Nephron (organoid): ENCODE measurements around the gene DOCK1.

ENCODE experiments used
- H3K27ac Mint-ChIP-seq, 3 experiments: 2 replicates each; pipeline ENCODE4 v1.8.0; 2020; ENCODE audit warnings: mixed read lengths in 3 of 3, mild to moderate bottlenecking in 2 of 3, moderate library complexity in 1 of 3
- H3K27me3 Mint-ChIP-seq: 2 replicates; pipeline ENCODE4 v1.8.0; 2021; ENCODE audit warnings: low read depth, mild to moderate bottlenecking, moderate library complexity, mixed read lengths
- H3K36me3 Mint-ChIP-seq: 2 replicates; pipeline ENCODE4 v1.8.0; 2020; ENCODE audit warnings: low read depth, mixed read lengths
- H3K4me1 Mint-ChIP-seq: 2 replicates; pipeline ENCODE4 v1.8.0; 2020; ENCODE audit warnings: mixed read lengths
- H3K4me3 Mint-ChIP-seq, 3 experiments: 2 replicates each; pipeline ENCODE4 v1.8.0; 2020; ENCODE audit warnings: mild to moderate bottlenecking in 3 of 3, mixed read lengths in 3 of 3, moderate library complexity in 2 of 3
- H3K9me3 Mint-ChIP-seq: 2 replicates; pipeline ENCODE4 v1.8.0; 2020; ENCODE audit warnings: mixed read lengths
- TF ChIP-seq, protein P1 (sequence below), 3 experiments: fragments of 200-600 bp; sonication (generic); IDR thresholded peaks; one replicate each; pipeline ENCODE4 v1.5.0; 2021; ENCODE audit warnings: antibody characterized with exemption in 3 of 3; ENCODE audit not compliant: unreplicated experiment in 3 of 3

The DOCK1 gene

GRCh38 chr10:127145173-127145572, 239.9 kb downstream of the DOCK1 start:
- TF ChIP-seq, protein P1, sequence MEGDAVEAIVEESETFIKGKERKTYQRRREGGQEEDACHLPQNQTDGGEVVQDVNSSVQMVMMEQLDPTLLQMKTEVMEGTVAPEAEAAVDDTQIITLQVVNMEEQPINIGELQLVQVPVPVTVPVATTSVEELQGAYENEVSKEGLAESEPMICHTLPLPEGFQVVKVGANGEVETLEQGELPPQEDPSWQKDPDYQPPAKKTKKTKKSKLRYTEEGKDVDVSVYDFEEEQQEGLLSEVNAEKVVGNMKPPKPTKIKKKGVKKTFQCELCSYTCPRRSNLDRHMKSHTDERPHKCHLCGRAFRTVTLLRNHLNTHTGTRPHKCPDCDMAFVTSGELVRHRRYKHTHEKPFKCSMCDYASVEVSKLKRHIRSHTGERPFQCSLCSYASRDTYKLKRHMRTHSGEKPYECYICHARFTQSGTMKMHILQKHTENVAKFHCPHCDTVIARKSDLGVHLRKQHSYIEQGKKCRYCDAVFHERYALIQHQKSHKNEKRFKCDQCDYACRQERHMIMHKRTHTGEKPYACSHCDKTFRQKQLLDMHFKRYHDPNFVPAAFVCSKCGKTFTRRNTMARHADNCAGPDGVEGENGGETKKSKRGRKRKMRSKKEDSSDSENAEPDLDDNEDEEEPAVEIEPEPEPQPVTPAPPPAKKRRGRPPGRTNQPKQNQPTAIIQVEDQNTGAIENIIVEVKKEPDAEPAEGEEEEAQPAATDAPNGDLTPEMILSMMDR (IDR thresholded peaks at IDR 0.05; ENCODE audit: unreplicated experiment in 3 of 3), result no peak
- Mint-ChIP-seq H3K36me3 (peaks cover 15% of the 10 kb centered on the region), H3K27ac (no peak overlapping the region), H3K4me3 (no peak overlapping the region), H3K27me3 (no peaks in the 10 kb centered on the region), H3K9me3 (no peaks in the 10 kb centered on the region), H3K4me1 (peaks cover 19% of the 10 kb centered on the region)

DNA sequence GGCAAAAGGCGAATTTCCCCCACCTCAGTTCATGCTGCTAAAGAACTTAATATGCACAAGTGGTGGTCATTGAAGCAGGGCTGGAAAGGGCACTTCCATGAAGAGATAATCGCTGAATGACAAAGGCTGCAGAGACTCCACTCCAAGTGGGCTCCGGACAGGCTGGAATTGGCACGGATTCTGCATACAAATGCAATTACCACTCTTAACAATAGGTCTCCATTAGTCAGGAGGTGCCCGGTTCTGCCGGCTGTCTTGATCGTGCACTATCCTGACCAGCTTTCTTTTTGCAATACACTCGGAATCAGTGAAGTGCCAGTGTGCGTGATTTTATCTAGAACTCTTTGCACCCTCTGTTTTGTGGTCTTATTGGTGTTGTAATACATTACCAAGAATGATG, 241.4 kb downstream of the DOCK1 start:
- no peak overlapping the region for H3K4me3 Mint-ChIP-seq
- H3K36me3 Mint-ChIP-seq, result peaks cover 14% of the 10 kb centered on the region
- no peak overlapping the region for H3K27ac Mint-ChIP-seq
- no peaks in the 10 kb centered on the region for H3K27me3 Mint-ChIP-seq
- H3K9me3 Mint-ChIP-seq, result no peaks in the 10 kb centered on the region
- TF ChIP-seq, protein P1 (IDR thresholded peaks at IDR 0.05; ENCODE audit: unreplicated experiment in 3 of 3), result no peak
- H3K4me1 Mint-ChIP-seq, result peaks cover 22% of the 10 kb centered on the region

DNA sequence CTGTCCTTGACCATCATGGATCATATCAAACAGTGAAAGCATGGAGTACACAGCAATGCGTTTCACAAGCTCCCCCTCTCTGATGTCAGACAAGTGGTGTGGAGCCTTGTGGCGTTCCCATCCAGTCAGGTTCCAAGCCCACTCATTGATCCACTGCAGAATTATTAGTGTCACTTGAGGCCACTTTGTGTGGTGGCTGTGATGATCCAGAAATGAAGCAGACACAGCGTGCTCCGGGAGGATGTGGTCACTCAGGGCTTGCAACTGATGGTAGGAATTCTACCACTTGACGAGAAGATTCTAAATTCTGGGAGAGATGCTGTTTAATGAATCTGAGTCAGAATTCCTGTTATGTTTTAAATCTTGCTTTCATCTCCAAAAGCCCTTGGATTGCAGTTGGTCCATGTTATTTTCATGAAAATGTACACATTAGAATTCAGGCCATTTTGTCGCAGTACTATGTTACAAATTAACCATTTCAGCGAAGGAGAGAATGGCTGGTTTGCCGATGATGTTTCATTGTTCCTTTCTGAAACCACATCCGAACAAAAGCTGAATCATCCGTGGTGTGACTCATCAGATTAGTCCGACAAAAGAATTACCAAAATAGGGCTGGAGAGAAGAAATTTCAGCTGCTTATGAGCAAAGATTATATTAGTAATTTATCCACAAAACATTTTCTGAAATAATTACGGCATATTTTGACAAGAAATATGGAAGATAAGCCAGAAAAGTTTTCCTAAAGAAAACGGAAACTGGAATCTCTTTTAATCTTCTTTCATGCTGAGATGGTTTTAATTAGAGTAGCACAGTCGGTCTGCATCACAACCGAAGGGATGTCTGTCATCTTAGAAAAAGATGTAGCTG, 243.1 kb downstream of the DOCK1 start:
- H3K27me3 Mint-ChIP-seq, result no peaks in the 10 kb centered on the region
- H3K27ac Mint-ChIP-seq, result no peak overlapping the region
- TF ChIP-seq, protein P1 (IDR thresholded peaks at IDR 0.05; ENCODE audit: unreplicated experiment in 3 of 3), result no peak
- H3K4me1 Mint-ChIP-seq, result peaks cover 27% of the 10 kb centered on the region
- no peak overlapping the region for H3K4me3 Mint-ChIP-seq
- H3K9me3 Mint-ChIP-seq, result no peaks in the 10 kb centered on the region
- peaks cover 14% of the 10 kb centered on the region for H3K36me3 Mint-ChIP-seq

DNA sequence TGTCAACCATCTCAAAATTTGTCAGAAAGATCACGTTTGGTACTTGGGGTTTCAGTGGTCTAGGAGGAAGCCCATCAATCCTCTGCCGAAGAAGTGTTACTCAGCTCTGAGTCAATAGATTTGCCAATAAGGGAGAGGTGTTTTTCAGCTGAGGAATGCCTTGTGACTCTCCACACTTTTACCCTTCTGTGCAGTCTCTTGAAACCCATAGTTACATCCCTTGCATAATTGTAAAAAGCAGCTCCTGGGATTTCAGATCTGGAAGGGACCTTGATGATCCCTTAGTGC, 243.6 kb downstream of the DOCK1 start:
- Mint-ChIP-seq H3K9me3 (no peaks in the 10 kb centered on the region), H3K4me1 (peaks cover 33% of the 10 kb centered on the region), H3K4me3 (no peak overlapping the region), H3K27me3 (no peaks in the 10 kb centered on the region), H3K27ac (no peak overlapping the region), H3K36me3 (peaks cover 14% of the 10 kb centered on the region)
- TF ChIP-seq, protein P1 (IDR thresholded peaks at IDR 0.05; ENCODE audit: unreplicated experiment in 3 of 3), result no peak

DNA sequence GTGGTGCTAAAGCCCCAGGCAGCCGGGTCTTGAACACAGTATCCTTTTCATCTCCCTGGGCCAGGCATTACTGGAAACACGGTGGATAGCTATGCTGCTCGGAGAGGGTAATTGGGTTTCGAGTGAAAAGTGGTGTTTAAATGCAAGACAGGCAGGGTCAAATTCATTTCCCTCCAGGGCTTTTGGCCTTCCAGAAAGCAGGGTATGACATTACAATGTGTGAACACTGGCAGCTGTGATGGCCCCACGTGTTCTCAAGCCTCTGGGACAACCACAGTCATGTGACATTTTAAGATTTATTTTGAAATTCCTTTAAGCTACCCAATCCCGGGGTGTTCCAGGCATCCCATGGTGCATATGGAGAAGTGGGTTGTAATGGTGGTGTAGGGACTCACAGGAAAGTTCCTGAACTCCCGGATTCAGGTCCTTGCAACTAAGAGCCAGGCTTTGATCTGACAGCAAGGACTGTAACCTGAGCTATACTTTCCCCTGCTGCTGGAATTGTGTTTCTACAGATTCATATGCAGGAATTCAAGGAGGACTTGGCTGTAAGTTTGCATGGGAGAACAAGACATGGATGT, 244.4 kb downstream of the DOCK1 start:
- peaks cover 35% of the 10 kb centered on the region for H3K4me1 Mint-ChIP-seq
- peaks cover 14% of the 10 kb centered on the region for H3K36me3 Mint-ChIP-seq
- TF ChIP-seq, protein P1 (IDR thresholded peaks at IDR 0.05; ENCODE audit: unreplicated experiment in 3 of 3), result no peak
- no peaks in the 10 kb centered on the region for H3K27me3 Mint-ChIP-seq
- H3K27ac Mint-ChIP-seq, result peak overlapping the region in 1 of 3 experiments; percentile 46
- no peaks in the 10 kb centered on the region for H3K9me3 Mint-ChIP-seq
- no peak overlapping the region for H3K4me3 Mint-ChIP-seq

- H3K27ac Mint-ChIP-seq, result peak overlapping the region in 1 of 3 experiments; percentile 46
- no peak overlapping the region for H3K4me3 Mint-ChIP-seq
- peaks cover 38% of the 10 kb centered on the region for H3K4me1 Mint-ChIP-seq
- H3K27me3 Mint-ChIP-seq, result no peaks in the 10 kb centered on the region
- TF ChIP-seq, protein P1 (IDR thresholded peaks at IDR 0.05; ENCODE audit: unreplicated experiment in 3 of 3), result no peak
- H3K9me3 Mint-ChIP-seq, result no peaks in the 10 kb centered on the region
- peaks cover 14% of the 10 kb centered on the region for H3K36me3 Mint-ChIP-seq
Observed at GRCh38 chr10:127150136-127150535, 244.9 kb downstream of the DOCK1 start.
